ENCODE results near the gene C2CD4D.

Gene C2CD4D

DNA sequence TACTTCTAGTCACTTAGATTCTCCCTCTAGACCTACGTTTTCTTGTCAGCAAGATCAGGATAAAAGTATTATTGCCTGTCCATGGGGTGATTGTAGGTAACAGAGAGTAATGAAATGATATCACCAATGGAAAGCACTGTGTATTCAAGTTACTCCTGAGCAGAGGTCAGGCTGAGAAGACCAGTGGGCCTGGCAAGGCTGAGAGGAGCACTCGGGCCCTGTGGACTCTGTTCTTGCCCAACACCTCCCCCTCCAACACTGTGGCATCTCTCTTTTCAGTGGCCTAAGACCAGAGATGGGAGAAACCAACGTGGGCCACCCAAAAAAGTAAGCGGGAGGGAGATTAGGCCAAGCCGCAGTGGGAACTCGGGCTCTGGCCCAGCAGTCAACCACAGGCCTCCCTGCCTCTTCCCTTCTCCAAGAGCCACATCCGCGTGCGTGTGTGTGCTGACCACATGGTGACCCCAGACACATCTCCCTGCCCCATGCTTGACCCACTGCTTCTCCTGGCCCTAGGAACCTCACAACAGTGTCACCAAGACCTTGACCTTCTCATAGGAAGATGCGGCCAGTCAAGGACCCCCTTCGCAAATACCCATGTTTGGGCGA is 20.3 kb downstream of the C2CD4D start:
- TF ChIP-seq, protein P1, sequence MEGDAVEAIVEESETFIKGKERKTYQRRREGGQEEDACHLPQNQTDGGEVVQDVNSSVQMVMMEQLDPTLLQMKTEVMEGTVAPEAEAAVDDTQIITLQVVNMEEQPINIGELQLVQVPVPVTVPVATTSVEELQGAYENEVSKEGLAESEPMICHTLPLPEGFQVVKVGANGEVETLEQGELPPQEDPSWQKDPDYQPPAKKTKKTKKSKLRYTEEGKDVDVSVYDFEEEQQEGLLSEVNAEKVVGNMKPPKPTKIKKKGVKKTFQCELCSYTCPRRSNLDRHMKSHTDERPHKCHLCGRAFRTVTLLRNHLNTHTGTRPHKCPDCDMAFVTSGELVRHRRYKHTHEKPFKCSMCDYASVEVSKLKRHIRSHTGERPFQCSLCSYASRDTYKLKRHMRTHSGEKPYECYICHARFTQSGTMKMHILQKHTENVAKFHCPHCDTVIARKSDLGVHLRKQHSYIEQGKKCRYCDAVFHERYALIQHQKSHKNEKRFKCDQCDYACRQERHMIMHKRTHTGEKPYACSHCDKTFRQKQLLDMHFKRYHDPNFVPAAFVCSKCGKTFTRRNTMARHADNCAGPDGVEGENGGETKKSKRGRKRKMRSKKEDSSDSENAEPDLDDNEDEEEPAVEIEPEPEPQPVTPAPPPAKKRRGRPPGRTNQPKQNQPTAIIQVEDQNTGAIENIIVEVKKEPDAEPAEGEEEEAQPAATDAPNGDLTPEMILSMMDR (conservative IDR thresholded peaks at IDR 0.05; ENCODE audit: low read depth) = no peak
- POLR2A ChIA-PET (ENCODE audit: low non-redundant PET) = no interaction called here
- DNase-seq (ENCODE audit: low spot score) = no peak
- no peak overlapping the region for H3K27ac ChIP-seq
- CTCF ChIA-PET = no interaction called here

GRCh38 chr1:151817353-151817730 is 22.3 kb downstream of the C2CD4D start:
- TF ChIP-seq, protein P1 (conservative IDR thresholded peaks at IDR 0.05; ENCODE audit: low read depth) = no peak
- no peak overlapping the region for H3K27ac ChIP-seq
- ChIA-PET CTCF (no interaction called here), POLR2A (ENCODE audit: low non-redundant PET) (no interaction called here)
- no peak for DNase-seq (ENCODE audit: low spot score)

DNA sequence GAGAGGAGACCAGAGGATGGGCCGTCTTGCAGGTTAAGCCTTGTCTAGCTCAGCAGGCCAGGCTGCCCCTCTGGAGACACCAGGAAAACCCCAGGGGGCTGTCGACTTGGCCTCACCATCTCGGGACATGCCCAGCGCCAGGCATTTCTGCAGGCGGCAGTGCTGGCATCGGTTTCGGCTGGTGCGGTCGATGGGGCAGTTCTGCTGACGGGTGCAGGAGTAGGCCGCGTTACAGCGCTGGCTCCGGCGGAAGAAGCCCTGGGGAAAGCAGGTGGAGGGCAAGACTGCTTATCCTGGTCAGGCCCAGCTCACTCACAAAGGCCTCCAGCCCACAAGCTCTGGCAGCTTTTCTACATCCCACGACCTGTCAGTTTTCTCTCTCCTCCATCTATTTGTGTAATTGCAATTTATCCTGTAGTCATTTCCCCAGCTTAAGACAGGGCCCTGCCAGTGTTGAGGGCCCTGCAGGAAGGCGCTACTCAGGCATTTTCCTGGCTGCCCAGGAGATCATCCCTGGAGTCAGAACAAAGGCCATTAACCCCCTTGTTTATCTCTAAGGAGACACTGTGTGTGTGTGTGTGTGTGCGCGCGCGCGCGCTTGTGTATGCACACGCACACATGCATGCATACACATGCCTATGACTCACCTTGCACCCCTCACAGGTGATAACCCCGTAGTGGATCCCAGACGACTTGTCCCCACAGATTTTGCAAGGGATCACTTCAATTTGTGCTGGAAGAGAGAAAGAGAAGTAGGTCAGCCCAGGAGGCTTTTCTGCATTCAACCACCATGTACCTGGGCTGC is 22.9 kb downstream of the C2CD4D start:
- CTCF ChIA-PET = no interaction called here
- POLR2A ChIA-PET (ENCODE audit: low non-redundant PET) = no interaction called here
- H3K27ac ChIP-seq = no peak overlapping the region
- DNase-seq (ENCODE audit: low spot score) = no peak
- TF ChIP-seq, protein P1 (conservative IDR thresholded peaks at IDR 0.05; ENCODE audit: low read depth) = no peak

- no peak for DNase-seq (ENCODE audit: low spot score)
- CTCF ChIA-PET = no interaction called here
Measured at GRCh38 chr1:151815716-151816327, 23.8 kb downstream of the C2CD4D start.

GRCh38 chr1:151814971-151815545 is 24.6 kb downstream of the C2CD4D start:
- ChIA-PET POLR2A (ENCODE audit: low non-redundant PET) (no interaction called here), CTCF (interaction anchor here (0.6 to 0.7 kb wide), 2 partner anchors 221 to 222 kb away, joined by 3 to 6 read pairs; partner anchors contain the start of gene S100A11)
- DNase-seq (ENCODE audit: low spot score) = no peak
- TF ChIP-seq, protein P1 (conservative IDR thresholded peaks at IDR 0.05; ENCODE audit: low read depth) = no peak
- H3K27ac ChIP-seq = no peak overlapping the region

More at GRCh38 chr1:151815716-151816327, 23.8 kb downstream of the C2CD4D start:
- TF ChIP-seq, protein P1 (conservative IDR thresholded peaks at IDR 0.05; ENCODE audit: low read depth) = no peak
- no peak overlapping the region for H3K27ac ChIP-seq
- POLR2A ChIA-PET (ENCODE audit: low non-redundant PET) = no interaction called here

GRCh38 chr1:151814426-151814825 is 25.2 kb downstream of the C2CD4D start:
- H3K27ac ChIP-seq = no peak overlapping the region
- DNase-seq (ENCODE audit: low spot score) = no peak
- ChIA-PET POLR2A (ENCODE audit: low non-redundant PET) (no interaction called here), CTCF (interaction anchor here (0.6 kb wide), 1 partner anchor 221 kb away, joined by 6 read pairs; no protein-coding TSS in a partner anchor)
- TF ChIP-seq, protein P1 (conservative IDR thresholded peaks at IDR 0.05; ENCODE audit: low read depth) = no peak
